NCI-H2081 treated with DMSO at 0.1 percent for 48 hours (cell line): ENCODE data around the gene RIC3.
"Not testable (repeated sequence)": the region's sequence is repeated elsewhere in the genome, so short reads cannot be mapped to it uniquely, and the experiment has no call there.

ENCODE experiments used
- DNase-seq: peaks from one replicate; lab custom pipeline; 2025; lab: John Stamatoyannopoulos, UW

RIC3 gene

GRCh38 chr11:8190431-8190830 lies 21.6 kb upstream of the RIC3 start:
- DNase-seq = no peak

GRCh38 chr11:8186429-8186828 lies 17.6 kb upstream of the RIC3 start:
- DNase-seq = no peak

GRCh38 chr11:8183111-8183510 lies 14.3 kb upstream of the RIC3 start:
- no peak for DNase-seq

GRCh38 chr11:8180469-8180868 lies 11.6 kb upstream of the RIC3 start:
- no peak for DNase-seq

- DNase-seq = no peak
Observed at GRCh38 chr11:8178297-8178696, 9.5 kb upstream of the RIC3 start.

GRCh38 chr11:8177136-8177535 lies 8.3 kb upstream of the RIC3 start:
- DNase-seq = no peak

- DNase-seq = no peak
Observed at GRCh38 chr11:8167796-8168195, 1.0 kb downstream of the RIC3 start.

- DNase-seq = no peak
Observed at GRCh38 chr11:8164746-8165145, 4.1 kb downstream of the RIC3 start.

GRCh38 chr11:8161627-8162304 lies 7.1 kb downstream of the RIC3 start:
- DNase-seq = not testable (repeated sequence)

- no peak for DNase-seq
Observed at GRCh38 chr11:8156877-8157276, 11.9 kb downstream of the RIC3 start.

GRCh38 chr11:8149726-8150125 lies 19.1 kb downstream of the RIC3 start:
- DNase-seq = no peak

GRCh38 chr11:8138526-8138925 lies 30.3 kb downstream of the RIC3 start:
- no peak for DNase-seq

GRCh38 chr11:8127447-8127846 lies 41.4 kb downstream of the RIC3 start:
- DNase-seq = no peak

GRCh38 chr11:8126649-8127289 lies 42.1 kb downstream of the RIC3 start:
- no peak for DNase-seq

- DNase-seq = no peak
Observed at GRCh38 chr11:8122173-8122764, 46.6 kb downstream of the RIC3 start.

GRCh38 chr11:8111636-8112035 lies 57.2 kb downstream of the RIC3 start:
- DNase-seq = no peak

GRCh38 chr11:8110396-8110795 lies 58.4 kb downstream of the RIC3 start:
- DNase-seq = no peak

- DNase-seq = no peak
Observed at GRCh38 chr11:8109675-8110074, 59.1 kb downstream of the RIC3 start.

- DNase-seq = no peak
Observed at GRCh38 chr11:8108421-8108820, 60.4 kb downstream of the RIC3 start.

GRCh38 chr11:8107642-8108041 lies 61.2 kb downstream of the RIC3 start:
- DNase-seq = no peak

- DNase-seq = no peak
Observed at GRCh38 chr11:8106679-8107078, 62.1 kb downstream of the RIC3 start.

GRCh38 chr11:8105666-8106065 lies 63.2 kb downstream of the RIC3 start:
- no peak for DNase-seq

- DNase-seq = no peak
Observed at GRCh38 chr11:8105133-8105532, 63.7 kb downstream of the RIC3 start.

- no peak for DNase-seq
Observed at GRCh38 chr11:8103909-8104308, 64.9 kb downstream of the RIC3 start.
